Vagina (tissue), 2 donors: Measurements from ENCODE around the gene ARHGEF4.
"Not testable (repeated sequence)": the region's sequence is repeated elsewhere in the genome, so short reads cannot be mapped to it uniquely, and the experiment has no call there.

ENCODE experiments used
- POLR2A ChIP-seq, 2 donors: fragments of 450-650 bp; IDR thresholded peaks; one replicate each; pipeline ENCODE4 v1.6.1; 2017; ENCODE audit warnings: antibody characterized with exemption in 2 of 2, mild to moderate bottlenecking in 2 of 2, moderate library complexity in 2 of 2
- POLR2AphosphoS5 ChIP-seq, 2 donors: sonication (generic); formaldehyde crosslinking; IDR thresholded peaks; one replicate each; pipeline ENCODE4 v1.9.0; 2017; ENCODE audit warnings: antibody characterized with exemption in 2 of 2, mild to moderate bottlenecking in 2 of 2, low read depth in 1 of 2; ENCODE audit not compliant: insufficient read depth in 1 of 2
- TF ChIP-seq, protein P1 (sequence below), 3 experiments: fragments of 450-650 bp in 2 of 3; fragments of 200-600 bp in 1 of 3; sonication (generic) in 1 of 3; IDR thresholded peaks; one replicate each; pipeline ENCODE4 v1.5.1; 2017 to 2019; ENCODE audit warnings: antibody characterized with exemption in 3 of 3, mild to moderate bottlenecking in 2 of 3, moderate library complexity in 2 of 3

DNA sequence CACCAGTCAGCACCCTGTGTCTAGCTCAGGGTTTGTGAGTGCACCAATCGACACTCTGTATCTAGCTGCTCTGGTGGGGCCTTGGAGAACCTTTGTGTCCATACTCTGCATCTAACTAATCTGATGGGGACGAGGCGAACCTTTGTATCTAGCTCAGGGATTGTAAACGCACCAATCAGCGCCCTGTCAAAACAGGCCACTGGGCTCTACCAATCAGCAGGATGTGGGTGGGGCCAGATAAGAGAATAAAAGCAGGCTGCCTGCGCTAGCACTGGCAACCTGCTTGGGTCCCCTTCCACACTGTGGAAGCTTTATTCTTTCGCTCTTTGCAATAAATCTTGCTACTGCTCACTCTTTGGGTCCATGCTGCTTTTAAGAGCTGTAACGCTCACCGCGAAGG, 155.3 kb downstream of the ARHGEF4 start:
- TF ChIP-seq POLR2A (IDR thresholded peaks at IDR 0.05); POLR2AphosphoS5 (IDR thresholded peaks at IDR 0.05; ENCODE audit: insufficient read depth in 1 of 2, low read depth in 1 of 2): not testable (repeated sequence)
- TF ChIP-seq, protein P1, sequence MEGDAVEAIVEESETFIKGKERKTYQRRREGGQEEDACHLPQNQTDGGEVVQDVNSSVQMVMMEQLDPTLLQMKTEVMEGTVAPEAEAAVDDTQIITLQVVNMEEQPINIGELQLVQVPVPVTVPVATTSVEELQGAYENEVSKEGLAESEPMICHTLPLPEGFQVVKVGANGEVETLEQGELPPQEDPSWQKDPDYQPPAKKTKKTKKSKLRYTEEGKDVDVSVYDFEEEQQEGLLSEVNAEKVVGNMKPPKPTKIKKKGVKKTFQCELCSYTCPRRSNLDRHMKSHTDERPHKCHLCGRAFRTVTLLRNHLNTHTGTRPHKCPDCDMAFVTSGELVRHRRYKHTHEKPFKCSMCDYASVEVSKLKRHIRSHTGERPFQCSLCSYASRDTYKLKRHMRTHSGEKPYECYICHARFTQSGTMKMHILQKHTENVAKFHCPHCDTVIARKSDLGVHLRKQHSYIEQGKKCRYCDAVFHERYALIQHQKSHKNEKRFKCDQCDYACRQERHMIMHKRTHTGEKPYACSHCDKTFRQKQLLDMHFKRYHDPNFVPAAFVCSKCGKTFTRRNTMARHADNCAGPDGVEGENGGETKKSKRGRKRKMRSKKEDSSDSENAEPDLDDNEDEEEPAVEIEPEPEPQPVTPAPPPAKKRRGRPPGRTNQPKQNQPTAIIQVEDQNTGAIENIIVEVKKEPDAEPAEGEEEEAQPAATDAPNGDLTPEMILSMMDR (IDR thresholded peaks at IDR 0.05), result not testable (repeated sequence)
